ENCODE results near the gene CCDC110.
A peak's percentile ranks its signal among the peaks of the same experiment; 100 is the strongest.

The CCDC110 gene

DNA sequence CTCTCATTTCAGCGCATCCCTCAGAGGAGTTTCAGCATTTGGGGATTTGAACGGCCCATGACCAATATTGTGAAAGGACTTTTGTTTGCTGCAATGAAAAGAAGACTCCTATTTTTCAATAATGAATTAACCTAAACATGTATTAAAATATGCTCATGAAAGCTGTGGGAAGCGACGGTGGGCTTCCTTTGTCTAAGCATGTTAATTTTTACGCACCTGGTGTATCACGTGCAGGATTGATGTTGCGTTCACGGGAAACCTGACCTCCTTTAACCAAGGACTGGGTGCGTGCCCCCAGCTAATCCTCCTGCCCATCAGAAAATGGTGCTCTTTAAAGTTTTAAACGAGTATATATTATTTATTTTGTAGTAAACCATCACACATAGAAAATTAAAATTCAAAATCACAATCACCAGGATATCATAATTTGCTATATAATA is 590 bp upstream of the CCDC110 start:
- DNase-seq (ENCODE audit: low spot score): no peak

DNA sequence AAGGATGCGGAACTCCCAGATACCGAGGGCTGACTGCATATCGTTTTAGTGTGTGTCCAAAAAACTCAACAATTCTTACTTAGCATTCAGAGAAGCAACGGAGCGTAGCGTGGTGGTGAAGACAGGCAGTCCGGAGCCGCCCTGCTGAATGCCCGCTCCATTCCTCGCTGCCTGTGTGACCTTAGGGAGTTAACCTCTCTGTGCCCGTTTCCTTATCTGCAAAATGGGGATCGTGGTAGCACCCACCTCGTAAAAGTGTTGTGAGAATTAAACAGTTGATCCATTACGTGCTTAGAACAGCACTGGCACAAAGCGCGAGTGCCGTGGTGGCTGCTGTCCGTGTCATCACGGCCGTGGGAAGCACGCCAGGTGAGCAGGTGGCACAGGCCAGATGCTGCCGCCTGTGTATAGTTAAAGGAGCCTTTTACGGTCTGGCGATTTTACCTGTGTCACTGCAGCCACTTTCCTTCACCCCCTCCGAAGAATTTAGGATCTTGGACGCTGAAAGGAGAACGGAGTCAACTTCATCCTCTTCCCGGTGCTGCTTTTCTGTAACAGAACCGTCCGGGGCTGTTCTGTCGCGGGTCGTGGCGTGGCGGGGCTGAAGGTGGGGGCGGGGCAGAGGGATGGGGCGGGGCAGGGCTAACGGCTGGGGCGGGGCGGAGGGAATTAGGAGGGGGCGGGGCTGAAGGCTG is 885 bp downstream of the CCDC110 start:
- DNase-seq (ENCODE audit: low spot score): peak; percentile 35

DNA sequence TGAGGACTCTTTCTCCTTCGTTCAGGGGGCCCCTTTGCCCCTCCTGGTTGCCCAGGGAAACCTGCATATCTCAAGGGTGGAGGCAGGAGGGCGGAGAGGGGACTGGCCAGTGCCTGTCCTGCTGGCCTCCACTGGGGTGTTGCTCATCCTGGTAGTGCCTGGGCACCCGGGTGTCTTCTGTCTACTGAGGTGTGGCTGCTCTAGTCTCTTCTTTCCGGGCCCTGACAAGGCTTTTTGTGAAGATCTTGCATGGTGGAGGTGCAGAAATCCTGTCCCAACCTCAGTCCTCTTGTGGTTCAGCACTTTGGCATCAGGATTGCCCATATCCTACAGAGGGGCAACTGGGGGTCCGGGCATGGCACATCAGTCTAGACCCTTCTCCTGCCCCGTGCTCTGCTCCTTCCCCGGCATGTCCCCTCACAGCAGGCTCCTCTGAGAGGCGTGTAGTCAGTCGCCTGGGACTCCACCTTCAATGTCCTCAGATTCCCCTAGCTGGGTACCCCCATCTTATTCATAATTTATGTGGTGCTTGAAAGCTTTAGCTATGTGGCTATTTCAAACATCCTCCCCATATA is 1.9 kb downstream of the CCDC110 start:
- no peak for DNase-seq (ENCODE audit: low spot score)

DNA sequence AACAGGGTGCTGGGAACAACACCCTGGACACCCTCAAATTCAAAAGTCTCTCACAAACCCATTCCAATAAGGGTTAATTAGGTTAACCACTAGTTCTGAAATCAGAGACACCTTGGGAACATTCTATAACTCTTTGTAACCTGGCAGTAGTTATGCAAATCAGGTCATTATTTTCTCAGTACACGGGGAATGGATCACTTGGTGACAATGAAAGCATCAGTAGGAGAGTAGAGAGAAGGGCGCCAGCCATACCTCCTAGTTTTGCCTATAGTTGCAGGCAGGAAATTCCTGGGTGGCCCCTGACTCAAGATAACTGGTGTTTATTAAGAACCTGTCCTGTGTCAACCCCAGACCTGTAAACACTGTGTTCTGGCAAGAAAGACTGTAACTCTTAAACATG is 2.5 kb downstream of the CCDC110 start:
- no peak for DNase-seq (ENCODE audit: low spot score)

DNA sequence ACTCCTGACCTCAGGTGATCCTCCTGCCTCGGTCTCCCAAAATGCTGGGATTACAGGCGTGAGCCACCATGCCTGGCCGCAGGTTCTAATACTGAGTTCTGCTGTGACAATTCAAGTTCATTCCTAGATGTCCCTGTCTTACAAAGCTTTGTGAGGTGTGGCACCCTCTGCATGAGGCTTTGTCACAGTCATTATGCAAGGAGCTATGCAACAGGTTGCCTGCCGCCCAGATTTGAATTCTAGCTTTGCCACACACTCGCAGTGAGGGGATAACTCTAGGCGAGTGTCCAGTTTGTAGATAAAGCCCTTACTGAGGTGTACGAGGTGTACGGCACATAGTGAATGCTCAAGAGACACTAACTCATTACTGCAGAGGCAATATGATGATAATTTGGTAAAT is 3.5 kb downstream of the CCDC110 start:
- no peak for DNase-seq (ENCODE audit: low spot score)

DNA sequence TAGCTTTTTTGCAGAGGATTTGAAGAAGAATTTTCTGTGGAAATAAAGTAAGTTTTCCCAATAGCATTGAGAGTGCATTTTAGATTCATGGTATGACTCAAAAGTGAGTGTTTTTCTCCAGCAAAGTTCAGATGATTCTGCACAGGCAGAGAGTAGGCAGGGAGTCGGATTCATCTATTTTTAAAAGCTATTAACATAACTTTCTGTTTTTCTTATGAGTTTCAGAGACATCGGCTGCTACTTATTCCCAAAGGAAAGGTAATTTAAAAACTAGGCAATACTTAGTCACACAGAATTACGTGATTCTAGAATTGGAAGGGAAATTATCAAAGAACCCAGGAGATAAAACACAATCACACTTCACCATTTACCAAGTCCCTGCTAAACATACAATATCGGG is 4.4 kb downstream of the CCDC110 start:
- no peak for DNase-seq (ENCODE audit: low spot score)

DNA sequence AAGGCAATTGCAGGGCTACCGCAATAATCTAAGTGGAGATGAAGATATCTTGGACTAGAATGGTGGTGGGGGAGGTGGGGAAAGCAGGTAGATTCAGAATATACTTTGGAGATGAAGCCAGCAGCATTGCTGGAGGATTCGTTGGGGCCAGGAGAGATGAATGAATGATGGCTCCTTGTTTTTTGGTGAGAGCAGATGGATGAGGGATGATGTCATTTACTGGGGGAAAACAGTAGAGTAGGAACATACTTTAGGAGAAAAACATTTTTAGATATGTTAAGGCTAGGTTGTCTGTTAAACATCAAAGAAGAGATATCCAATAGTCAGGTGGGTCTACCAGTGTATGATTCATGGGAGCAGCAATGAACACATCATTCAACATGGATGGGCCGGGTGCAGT is 5.8 kb downstream of the CCDC110 start:
- no peak for DNase-seq (ENCODE audit: low spot score)

DNA sequence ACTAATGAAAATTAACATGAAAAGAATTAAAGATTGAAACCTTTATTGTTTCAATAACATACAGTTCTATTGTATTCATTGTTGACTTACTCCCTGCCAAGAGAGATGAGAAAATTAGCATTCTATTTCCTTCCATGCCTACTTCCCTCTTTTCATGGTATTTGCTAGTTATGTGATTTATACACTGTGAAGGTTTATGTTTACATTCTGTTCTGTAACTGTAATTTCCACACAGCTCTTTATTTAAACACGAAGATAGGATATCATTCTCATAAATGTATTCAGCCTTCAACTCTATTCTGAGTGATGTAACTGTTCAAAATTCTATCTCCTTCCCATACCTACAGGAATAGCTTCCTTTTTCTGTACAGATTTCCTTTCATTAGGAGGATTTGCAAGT is 6.6 kb downstream of the CCDC110 start:
- no peak for DNase-seq (ENCODE audit: low spot score)

DNA sequence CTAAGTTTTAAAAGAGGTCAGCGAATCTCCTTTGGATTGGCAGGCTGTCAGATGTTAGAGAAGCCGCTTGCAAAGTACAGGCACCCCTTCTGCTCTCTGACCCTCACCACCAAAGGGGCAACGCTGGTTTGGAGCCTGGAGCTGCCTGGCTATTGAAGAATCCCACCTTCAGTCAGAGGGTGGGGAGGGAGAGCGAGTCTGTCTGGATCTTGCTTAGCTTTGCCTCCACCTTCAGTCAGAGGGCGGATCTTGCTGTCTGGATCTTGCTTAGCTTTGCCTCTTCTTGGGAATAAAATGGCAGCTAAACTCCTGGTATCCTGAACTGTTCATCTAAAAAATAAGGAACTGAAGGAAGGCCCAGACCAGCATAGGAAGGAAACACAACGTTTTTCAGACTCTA is 7.3 kb downstream of the CCDC110 start:
- DNase-seq (ENCODE audit: low spot score): no peak

DNA sequence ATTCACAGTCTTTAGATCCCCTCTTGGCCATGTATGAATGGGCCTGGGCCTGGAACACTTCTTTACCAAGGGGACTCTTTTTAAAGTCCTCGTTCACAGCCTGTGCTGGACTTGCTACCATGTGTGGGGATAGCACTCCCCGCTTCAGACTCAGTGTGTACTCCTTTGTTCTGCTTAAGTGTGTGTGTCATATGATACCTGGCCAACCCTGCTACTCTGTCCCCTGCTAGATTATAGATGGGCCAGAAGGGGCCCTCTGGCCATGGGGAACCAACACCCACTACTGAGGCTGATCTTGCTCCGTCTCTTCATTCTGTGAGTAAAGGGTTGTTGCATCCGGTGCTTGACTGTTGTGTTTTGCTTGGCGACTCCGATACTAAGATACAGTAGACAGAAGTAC is 8.0 kb downstream of the CCDC110 start:
- no peak for DNase-seq (ENCODE audit: low spot score)

DNA sequence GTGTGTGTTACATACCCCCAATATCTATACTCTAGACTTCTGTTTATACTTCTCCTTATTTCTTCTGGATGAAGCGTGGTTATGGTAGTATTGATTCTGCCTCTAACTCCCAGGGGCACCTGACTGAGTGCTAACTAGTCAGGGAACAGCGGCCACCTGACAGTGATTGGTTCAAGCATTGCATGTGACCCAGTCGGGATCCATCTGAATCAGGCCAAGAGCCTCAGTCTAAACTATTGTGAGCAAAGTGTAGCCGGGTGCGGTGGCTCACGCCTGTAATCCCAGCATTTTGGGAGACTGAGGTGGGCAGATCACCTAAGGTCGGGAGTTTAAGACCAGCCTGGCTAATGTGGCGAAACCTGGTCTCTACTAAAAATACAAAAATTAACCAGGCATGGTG is 10.0 kb downstream of the CCDC110 start:
- DNase-seq (ENCODE audit: low spot score): no peak

DNA sequence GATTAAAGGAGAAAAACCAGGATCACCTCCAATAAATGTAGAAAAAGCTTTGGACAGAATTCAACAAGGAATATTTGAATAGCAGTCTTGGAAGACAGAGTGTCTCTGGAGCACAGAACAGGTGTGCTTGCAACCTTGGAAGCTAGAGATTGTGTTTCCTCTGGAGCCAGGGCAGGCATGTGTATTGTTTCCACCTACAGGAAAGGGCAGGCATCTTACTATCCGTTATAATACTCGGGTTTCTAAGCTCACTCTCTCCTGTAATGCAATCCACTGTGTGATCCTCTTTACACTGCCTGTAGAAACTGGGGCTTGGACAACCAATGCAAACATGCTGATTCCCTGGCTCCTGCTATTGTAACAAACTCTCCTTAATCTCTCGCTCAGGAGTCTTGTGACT is 14.4 kb downstream of the CCDC110 start:
- no peak for DNase-seq (ENCODE audit: low spot score)

DNA sequence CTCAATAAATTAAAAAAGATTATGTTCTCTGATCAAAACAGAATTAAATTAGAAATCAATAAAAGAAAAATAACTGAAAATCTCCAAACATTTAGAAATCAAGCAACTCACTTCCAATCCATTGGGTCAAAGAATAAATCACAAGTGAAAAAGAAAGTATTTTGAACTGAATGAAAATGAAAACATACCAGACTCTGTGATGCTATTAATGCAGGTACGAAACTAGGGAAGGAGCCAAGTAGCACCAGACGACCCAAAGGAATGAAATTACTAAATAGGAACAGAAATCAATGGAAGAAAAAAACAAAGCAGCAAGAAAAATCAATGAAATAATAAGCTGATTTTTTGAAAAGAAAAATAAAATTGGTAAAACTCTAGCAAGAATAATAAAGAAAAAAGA is 15.4 kb downstream of the CCDC110 start:
- no peak for DNase-seq (ENCODE audit: low spot score)

DNA sequence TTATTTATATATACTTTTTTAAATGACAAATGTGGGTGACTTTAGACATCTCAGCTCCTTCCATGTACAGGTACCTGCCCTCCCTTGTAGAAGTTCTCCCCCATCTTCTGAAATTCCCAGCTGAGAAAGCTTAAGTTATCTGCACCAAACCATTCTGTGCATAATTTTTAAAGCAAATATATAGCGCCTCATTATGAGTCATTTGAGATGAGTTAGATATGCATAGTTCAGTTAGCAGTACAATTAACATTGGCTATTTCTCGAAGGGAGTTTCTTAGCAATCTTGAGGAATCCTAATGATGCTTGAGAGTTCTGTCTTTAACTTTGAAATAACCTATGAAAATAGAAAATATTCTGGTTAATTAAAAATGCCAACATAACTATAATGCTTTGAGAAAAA is 26.3 kb downstream of the CCDC110 start:
- DNase-seq (ENCODE audit: low spot score): no peak

DNA sequence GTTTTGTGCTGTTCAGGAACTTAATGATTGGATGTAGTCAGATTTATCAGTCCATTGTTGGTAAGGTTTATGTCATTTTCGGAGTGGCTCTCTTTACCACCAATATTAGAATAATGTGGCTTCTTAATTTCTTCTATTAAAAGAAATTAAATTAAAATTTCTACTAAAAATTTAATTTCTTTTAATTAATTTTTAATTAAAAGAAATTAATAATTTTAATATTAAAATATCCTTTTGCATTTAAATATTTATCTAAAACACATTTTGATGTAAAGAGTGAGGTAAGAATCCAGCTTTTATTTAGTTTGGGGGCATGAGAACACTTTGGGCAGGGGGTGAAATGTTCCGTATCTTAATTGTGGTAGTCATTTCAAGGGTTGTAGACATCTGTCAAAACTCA is 30.1 kb downstream of the CCDC110 start:
- no peak for DNase-seq (ENCODE audit: low spot score)

DNA sequence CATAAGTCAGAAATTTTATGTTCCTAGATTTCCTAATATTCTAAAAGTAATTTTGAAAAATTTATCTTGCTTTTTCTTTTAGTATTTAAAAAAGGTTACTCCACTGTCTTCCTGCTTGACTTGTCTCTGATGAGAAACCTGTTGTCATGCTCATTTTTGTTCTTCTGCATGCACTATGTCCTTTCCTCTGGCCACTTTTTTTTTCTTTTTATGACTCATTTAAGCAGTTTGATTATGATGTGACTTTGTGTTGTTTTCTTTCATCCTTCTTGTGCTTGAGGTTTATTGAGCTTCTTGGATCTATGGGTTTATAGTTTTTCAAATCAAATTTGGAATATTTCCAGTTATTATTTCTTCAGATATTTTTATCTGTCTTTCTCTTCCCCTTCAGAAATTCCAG is 33.7 kb downstream of the CCDC110 start:
- DNase-seq (ENCODE audit: low spot score): no peak

DNA sequence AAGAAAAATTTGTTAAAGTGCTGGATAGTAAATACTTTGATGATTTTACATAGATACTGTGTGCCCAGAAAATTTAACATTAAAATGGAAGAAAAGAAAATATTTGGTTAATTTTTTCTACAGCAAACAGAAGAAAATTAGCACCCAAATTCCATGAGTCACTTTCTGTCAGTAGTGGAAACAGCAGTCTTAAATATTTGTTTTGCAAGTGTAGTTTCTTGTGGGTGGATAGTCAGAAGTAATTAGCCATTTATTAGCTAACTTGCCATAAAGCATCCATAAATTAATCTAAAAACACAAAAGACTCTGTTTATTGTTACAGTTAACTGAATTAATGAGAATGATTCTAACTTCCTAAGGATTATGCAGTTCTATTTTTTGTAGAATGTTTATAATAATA is 36.1 kb downstream of the CCDC110 start:
- DNase-seq (ENCODE audit: low spot score): no peak

DNA sequence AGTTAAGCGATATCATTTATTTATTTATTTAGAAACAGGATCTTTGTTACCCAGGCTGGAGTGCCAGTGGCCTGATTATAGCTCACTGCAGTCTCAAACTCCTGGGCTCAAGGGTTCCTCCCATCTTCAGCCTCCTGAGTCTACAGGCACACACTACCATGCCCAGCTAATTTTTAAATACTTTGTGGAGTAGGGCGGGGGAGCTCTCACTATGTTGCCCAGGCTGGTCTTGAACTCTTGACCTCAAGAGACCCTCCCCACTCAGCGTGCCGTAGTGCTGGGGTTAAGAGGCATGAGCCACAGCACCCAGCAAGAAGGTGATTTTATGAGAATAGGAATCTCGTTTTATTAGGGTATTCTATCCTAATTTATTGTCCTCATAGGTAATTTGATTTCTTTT is 41.9 kb downstream of the CCDC110 start:
- DNase-seq (ENCODE audit: low spot score): no peak

DNA sequence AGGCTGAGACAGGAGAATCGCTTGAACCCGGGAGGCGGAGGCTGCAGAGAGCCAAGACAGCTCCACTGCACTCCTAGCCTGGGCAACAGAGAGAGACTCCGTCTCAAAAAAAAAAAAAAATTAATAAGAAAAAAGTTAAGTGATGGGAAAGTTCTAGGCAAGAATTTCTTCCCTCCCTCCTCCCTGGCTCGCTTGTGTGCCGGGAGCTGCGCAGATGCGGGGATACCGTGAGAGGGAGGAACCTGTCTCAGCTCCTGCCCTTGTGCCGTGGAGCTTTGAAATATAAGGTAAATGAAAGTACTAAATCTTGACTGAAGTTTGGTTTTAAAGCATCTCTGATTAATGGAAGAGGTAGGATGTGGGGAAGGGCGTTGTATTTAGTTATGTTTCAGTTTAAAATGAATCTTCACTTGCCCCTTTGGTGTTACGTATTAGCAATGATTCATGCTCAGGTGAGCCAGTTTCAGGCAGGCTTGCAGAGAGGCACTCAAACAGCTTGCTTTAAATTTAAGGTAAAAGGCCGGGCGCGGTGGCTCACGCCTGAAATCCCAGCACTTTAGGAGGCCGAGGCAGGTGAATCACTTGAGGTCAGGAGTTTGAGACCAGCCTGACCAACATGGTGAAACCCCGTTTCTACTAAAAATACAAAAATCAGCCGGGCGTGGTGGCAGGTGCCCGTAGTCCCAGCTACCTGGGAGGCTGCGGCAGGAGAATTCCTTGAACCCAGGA is 44.4 kb downstream of the CCDC110 start:
- no peak for DNase-seq (ENCODE audit: low spot score)

DNA sequence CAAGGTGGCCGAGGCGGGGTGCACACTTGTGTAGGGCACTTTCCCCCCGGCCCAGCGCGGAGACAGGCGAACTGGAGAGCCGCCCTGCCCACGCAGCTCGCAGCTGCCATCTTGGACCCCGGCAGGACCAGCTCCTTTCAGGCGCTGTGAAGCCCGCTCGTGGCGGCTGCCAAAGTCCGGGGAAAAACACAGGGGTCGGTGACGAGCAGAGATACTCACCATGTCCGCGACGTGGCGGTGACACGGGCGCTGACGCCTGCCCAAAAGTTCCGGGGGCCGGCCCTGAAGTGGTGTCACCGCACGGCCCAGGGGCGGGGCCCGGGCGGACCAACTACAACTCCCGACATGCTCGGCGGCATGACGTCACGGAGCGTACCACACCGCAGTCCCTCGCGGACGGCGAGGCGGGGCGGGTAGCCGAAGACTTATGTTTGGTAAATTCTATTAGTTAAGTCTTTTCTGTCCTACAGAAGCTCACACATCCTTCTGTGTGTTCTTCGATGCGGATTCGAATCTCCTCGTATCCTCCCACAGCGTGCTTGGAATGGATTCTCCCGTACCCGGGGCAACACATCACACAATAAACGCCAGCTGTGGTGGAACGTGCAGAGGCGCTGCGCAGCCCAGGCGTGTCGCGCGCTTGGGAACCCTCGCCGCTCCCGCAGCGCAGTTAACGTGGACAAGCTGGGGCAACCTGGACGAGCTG is 45.7 kb downstream of the CCDC110 start, which contains the start of gene UFSP2:
TSS of gene UFSP2 (minus strand) at position 318 of the 706 bp plus-strand sequence. CDS start at position 222, 96 bp downstream.
- DNase-seq (ENCODE audit: low spot score): peak; percentile 88

DNA sequence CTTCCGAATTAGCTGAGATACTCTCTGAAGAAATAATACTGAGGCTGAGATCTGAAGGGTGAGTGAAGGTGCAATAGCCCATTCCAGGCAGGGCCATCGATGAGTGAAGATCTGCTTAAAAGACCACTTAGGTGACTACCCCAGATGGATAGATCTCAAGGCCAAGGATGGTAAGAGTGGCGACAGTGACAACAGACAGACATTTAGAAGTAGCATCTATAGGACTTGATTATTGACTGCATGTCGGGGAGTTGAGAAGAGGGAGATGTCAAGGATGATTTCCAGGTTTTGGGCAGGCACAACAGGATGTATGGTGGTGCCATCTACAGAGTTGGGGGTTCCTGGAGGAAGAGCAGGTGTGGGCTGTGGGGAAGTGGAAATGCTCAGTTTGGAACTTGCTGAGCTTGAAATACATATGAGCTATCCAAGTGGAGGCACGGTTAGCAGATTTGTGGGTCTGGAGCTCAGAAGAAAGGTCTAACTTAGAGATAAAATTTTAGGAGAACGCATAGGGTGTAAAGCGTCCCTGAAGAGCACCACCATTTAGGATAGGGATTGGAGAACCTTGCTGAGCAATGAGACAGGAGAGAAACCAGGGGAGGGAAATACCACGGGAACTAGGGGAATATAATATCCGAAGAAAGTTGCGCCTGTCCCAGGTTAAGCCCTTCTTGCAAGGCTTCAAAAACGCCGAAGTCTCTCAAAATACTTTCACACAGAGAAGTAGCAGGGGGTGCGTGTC is 46.5 kb downstream of the CCDC110 start:
- no peak for DNase-seq (ENCODE audit: low spot score)

All from germinal center (tissue), 1 donor.